ENCODE results near the gene NDC80.

Gene NDC80

GRCh38 chr18:2654928-2655177 is 83.5 kb downstream of the NDC80 start (continued):
- TF ChIP-seq ZBTB10 (tag by site-specific recombination; IDR thresholded peaks at IDR 0.05) (peak; percentile 99), GLIS1 (tag by site-specific recombination; IDR thresholded peaks at IDR 0.05) (peak; percentile 35; the same call in 1 of the 2 replicates), ZBTB20 (tag by site-specific recombination; IDR thresholded peaks at IDR 0.05) (peak; percentile 94), ZSCAN4 (tag by site-specific recombination; IDR thresholded peaks at IDR 0.05) (no peak), PATZ1 (tag by site-specific recombination; IDR thresholded peaks at IDR 0.05) (peak; percentile 92; the same call in 1 of the 2 replicates), ZFHX2 (tag by site-specific recombination; conservative IDR thresholded peaks at IDR 0.05) (0 out of 2 replicates have a peak, but pooled peaks have one; percentile 9), SP2 (tag by site-specific recombination; IDR thresholded peaks at IDR 0.05) (0 out of 2 replicates have a peak, but pooled peaks have one; percentile 19)

- H3K4me1 ChIP-seq (ENCODE audit: control insufficient read depth, insufficient read depth, low read length): peaks cover 7% of the 10 kb centered on the region
- H3K36me3 ChIP-seq (ENCODE audit: control insufficient read depth in 2 of 2, insufficient read depth in 1 of 2, low read length in 2 of 2): peaks cover 0 to 3% of the 10 kb centered on the region in 2 experiments; a peak in 1 of 3 replicates
- H3K9me3 ChIP-seq (ENCODE audit: control insufficient read depth, insufficient read depth, low read depth, low read length): no peaks in the 10 kb centered on the region
- peak within 1 kb of the TSS; percentile 93 for H3K4me3 ChIP-seq (ENCODE audit: low read depth, low read length)
- ChIA-PET POLR2A (interaction anchor here (0.6 to 2.6 kb wide), 14 partner anchors 13 to 84 kb away, joined by 3 to 12 read pairs (median 4); partner anchors contain the start of genes METTL4 and NDC80), CTCF (no interaction called here)
- H3K27ac ChIP-seq (ENCODE audit: extremely low read depth, low read depth, low read length): peak within 1 kb of the TSS; percentile 99
- peak; percentile 51 for TF ChIP-seq GLIS2 (tag by site-specific recombination; IDR thresholded peaks at IDR 0.05)
- peak; percentile 32; the same call in 1 of the 2 replicates for TF ChIP-seq ZNF24 (tag by site-specific recombination; IDR thresholded peaks at IDR 0.05)
- peak; percentile 59; the same call in 1 of the 2 replicates for TF ChIP-seq ZNF843 (tag by site-specific recombination; IDR thresholded peaks at IDR 0.05)
- no peak for TF ChIP-seq ATF2 (tag by site-specific recombination; IDR thresholded peaks at IDR 0.05; ENCODE audit: low read depth)
- no peak; the same call in none of the 2 replicates for TF ChIP-seq PATZ1 (tag by site-specific recombination; IDR thresholded peaks at IDR 0.05)
- peak; percentile 21; the same call in 1 of the 2 replicates for TF ChIP-seq ZNF660 (tag by site-specific recombination; IDR thresholded peaks at IDR 0.05)
- peak; percentile 21; the same call in 1 of the 2 replicates for TF ChIP-seq ZNF596 (tag by site-specific recombination; IDR thresholded peaks at IDR 0.05)
- peak; percentile 76 for TF ChIP-seq ZBTB10 (tag by site-specific recombination; IDR thresholded peaks at IDR 0.05)
- peak; percentile 42; the same call in 1 of the 2 replicates for TF ChIP-seq KLF17 (tag by site-specific recombination; IDR thresholded peaks at IDR 0.05)
- peak; percentile 57; the same call in 1 of the 2 replicates for TF ChIP-seq ZNF391 (tag by site-specific recombination; IDR thresholded peaks at IDR 0.05; ENCODE audit: borderline replicate concordance, low read depth)
- peak; percentile 94 for TF ChIP-seq ZNF501 (tag by site-specific recombination; IDR thresholded peaks at IDR 0.05)
- peak; percentile 60; the same call in 1 of the 2 replicates for TF ChIP-seq ZSCAN30 (tag by site-specific recombination; IDR thresholded peaks at IDR 0.05)
- TF ChIP-seq ZNF692 (tag by site-specific recombination; IDR thresholded peaks at IDR 0.05): peak; percentile 60
Measured at GRCh38 chr18:2655178-2655953, 84.0 kb downstream of the NDC80 start, which contains the start of gene SMCHD1. TSS of gene SMCHD1 (plus strand) at chr18:2655726. CDS start at chr18:2656076, 350 bp downstream.
